Left lung (tissue), 10 donors: ENCODE data around the gene SYTL1. TPM values are rescaled to one million over a fixed set of nuclear protein-coding genes. Genes with fewer than 3 reads are reported as not detected.

Source experiments
- ATAC-seq: fragments of 200-7000 bp; cut with Tn5 transposase; one replicate; pipeline ENCODE4 v1.9.1; 2020; ENCODE audit warnings: moderate library complexity
- DNase-seq, 4 donors: peaks; one replicate each; pipeline ENCODE4 v3.0.0-alpha.2; 2013 to 2020
- H3K27ac ChIP-seq, 2 donors: fragments of 200-600 bp; sonication (generic) in 1 of 2; one replicate each; pipeline versions ENCODE4 v1.5.0 to v1.8.0; 2020 to 2021
- H3K27me3 ChIP-seq, 2 donors: fragments of 200-600 bp; sonication (generic) in 1 of 2; one replicate each; pipeline versions ENCODE4 v1.5.0 to v1.8.0; 2020 to 2021
- H3K36me3 ChIP-seq, 2 donors: fragments of 200-600 bp; sonication (generic) in 1 of 2; one replicate each; pipeline versions ENCODE4 v1.5.0 to v1.8.0; 2020 to 2021
- H3K4me1 ChIP-seq, 2 donors: fragments of 200-600 bp; one replicate each; pipeline ENCODE4 v1.8.0; 2021
- H3K4me3 ChIP-seq, 2 donors: fragments of 200-600 bp; sonication (generic) in 1 of 2; one replicate each; pipeline versions ENCODE4 v1.5.0 to v1.8.0; 2020 to 2021; ENCODE audit warnings: mild to moderate bottlenecking in 1 of 2
- H3K9me3 ChIP-seq, 2 donors: fragments of 200-600 bp; sonication (generic) in 1 of 2; one replicate each; pipeline versions ENCODE4 v1.5.0 to v1.8.0; 2020 to 2021
- CTCF ChIP-seq, 2 donors: fragments of 200-600 bp; sonication (generic) in 1 of 2; IDR thresholded peaks; one replicate each; pipeline versions ENCODE4 v1.5.0 to v1.8.0; 2021; ENCODE audit warnings: antibody characterized with exemption in 2 of 2
- intact Hi-C, 2 donors: fragments of 100-400 bp; cut with DNase I; formaldehyde crosslinking; loops; one replicate each; pipeline versions ENCODE4 v1.11.2 to v1.14.2; 2022
- polyA plus RNA-seq, 6 donors: library from polyadenylated mRNA; unstranded; fragments of 120-200 nt; gene quantifications; one replicate each; pipeline ENCODE4 v1.2.1, GENCODE V29; 2013; ENCODE audit not compliant: insufficient read length in 6 of 6
- total RNA-seq, 2 donors: library from RNA; stranded (reverse); fragmentation: NEBNext Ultra II Directional; extraction: Animal tissue kit (Norgen Biotek cat#: 25700); gene quantifications; one replicate each; pipeline ENCODE4 v1.2.1, GENCODE V29; 2021
- donor health status: DM: no; HTN: yes; CAD: no.
- donor health status: DM: no; HTN: no; CAD: no.

SYTL1 gene
- total and polyA plus RNA-seq, 8 donors = 4.7 to 44.1 (median 9.2) TPM

DNA sequence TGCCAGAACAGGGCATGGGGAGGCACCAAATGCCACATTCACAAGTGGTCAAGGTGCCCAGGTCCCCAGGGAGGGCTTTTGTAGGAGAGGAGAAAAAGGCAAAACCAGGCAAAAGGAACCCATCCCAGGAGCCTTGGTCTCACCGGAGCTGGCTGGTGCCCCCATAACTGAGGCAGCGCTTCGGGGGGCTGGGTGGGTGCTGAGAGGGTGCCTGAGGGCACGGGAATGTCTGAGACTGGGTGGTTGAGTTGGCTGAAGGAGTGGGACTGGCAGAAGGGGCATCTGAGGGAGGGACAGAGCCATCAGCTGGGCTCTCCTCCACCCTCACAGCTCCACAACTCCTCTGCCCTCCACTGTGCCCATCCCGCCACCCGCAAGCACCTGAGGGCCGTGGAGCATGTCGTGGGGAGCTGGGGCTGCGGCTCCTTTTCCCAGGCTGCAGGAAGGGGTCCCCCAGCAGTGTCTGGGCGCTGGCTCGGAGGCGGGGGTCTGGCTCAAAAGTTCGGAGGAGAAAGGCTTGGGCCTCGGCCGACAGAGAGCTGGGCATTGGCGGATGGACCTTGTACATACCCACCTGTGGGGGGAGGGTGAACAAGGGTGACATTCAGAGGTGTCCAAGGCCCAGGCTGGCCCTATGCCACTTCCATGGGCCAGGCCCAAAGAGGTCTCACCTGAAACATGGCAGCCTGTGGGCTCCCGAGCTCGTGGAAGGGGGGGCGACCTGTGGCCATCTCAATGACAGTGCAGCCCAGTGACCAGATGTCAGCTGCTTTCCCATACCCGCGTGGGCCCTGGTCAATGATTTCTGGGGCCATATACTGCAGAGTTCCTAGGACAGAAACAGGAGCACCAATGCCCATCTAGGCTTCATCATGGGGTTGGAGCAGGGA, 16.5 kb downstream of the SYTL1 start:
- Histone ChIP-seq H3K27me3 (no peaks in the 10 kb centered on the region), H3K36me3 (peaks cover 0 to 100% of the 10 kb centered on the region in 2 donors), H3K9me3 (no peaks in the 10 kb centered on the region), H3K27ac (no peak overlapping the region), H3K4me1 (peaks cover 0 to 31% of the 10 kb centered on the region in 2 donors), H3K4me3 (no peak overlapping the region)
- DNase-seq (no peak), ATAC-seq (no peak)
- TF ChIP-seq CTCF (IDR thresholded peaks at IDR 0.05) = no peak
- intact Hi-C loops = loop anchor here in 1 of 2 donors (5.0 kb wide), 1 partner anchor 34 kb away; the partner anchor contains the start of gene GPR3

DNA sequence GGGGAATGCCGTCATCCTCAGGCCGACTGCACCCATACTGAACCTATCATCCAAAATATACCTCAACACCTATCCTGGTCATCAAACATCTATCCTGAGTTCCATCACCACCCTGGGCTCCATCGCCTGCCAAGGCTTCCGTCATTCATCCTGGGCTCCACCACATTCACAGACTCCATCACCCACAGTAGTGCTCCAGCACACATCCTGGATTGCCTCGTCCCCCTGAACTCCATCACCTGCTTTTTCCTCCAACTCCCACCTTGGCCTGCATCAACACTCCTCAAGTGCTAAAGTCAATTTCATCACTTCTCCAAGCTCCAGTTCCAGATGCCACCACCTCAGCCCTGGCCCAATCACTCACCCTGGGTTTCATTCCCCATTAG, 17.1 kb downstream of the SYTL1 start:
- no peak for TF ChIP-seq CTCF (IDR thresholded peaks at IDR 0.05)
- no peak overlapping the region for H3K4me3 ChIP-seq
- H3K27me3 ChIP-seq = no peaks in the 10 kb centered on the region
- intact Hi-C loops = loop anchor here in 1 of 2 donors (5.0 kb wide), 1 partner anchor 33 kb away; the partner anchor contains the start of gene GPR3
- peaks cover 0 to 33% of the 10 kb centered on the region in 2 donors for H3K4me1 ChIP-seq
- peaks cover 0 to 100% of the 10 kb centered on the region in 2 donors for H3K36me3 ChIP-seq
- no peaks in the 10 kb centered on the region for H3K9me3 ChIP-seq
- no peak overlapping the region for H3K27ac ChIP-seq
- no peak for ATAC-seq
- DNase-seq = no peak

- intact Hi-C loops = loop anchor here in 1 of 2 donors (5.0 kb wide), 1 partner anchor 33 kb away; the partner anchor contains the start of gene GPR3
- Histone ChIP-seq H3K4me3 (no peak overlapping the region), H3K27ac (no peak overlapping the region), H3K27me3 (no peaks in the 10 kb centered on the region), H3K4me1 (peaks cover 5 to 42% of the 10 kb centered on the region in 2 donors), H3K9me3 (no peaks in the 10 kb centered on the region), H3K36me3 (peaks cover 0 to 100% of the 10 kb centered on the region in 2 donors)
- TF ChIP-seq CTCF (IDR thresholded peaks at IDR 0.05) = no peak
- DNase-seq (no peak), ATAC-seq (no peak)
Measured at GRCh38 chr1:27359822-27360158, 18.0 kb downstream of the SYTL1 start.

DNA sequence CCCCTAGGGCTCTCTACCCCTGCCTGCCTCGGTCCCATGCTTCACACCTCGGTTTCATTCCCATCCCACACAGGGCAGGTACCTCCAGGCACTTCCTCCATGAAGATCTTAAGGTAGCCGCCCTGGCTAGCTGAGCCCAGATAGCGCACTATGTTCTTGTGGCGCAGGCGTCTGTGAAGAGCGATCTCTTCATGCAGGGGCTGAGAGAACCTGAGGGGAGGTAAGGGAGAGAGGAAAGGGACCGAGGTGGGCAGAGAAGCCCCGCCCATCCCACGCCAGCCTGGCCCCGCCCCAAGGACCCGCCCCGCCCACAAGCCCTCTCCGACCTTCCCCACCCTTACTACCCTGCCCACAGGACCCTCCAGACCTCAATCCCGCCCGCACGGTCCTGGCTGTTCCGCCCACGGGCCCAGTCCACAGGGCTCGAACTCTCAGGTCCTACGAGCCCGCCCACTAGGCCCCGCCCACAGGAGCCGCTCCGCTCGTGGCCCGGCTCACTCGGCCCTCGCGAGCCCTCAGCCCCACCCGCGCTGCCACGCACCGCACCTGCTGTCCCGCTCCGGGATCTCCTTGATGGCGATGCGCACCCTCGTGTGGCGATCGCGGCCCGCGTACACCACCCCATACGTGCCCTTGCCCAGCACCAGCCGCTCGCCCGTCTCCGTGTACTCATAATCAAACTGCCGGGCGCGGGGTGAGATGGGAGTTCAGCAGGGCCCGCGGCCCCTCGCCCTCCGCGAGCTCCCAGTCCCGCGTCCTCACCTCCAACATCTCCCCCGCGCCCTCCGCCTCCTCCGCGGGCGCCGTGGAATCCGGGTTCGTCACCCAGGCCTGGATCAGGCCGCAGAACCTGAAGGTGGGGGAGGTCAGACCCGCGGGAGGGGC, 18.6 kb downstream of the SYTL1 start:
- DNase-seq (peak in 1 of 4 donors; percentile 92), ATAC-seq (no peak)
- H3K27ac ChIP-seq = no peak overlapping the region
- H3K9me3 ChIP-seq = no peaks in the 10 kb centered on the region
- intact Hi-C loops = no loop called here
- H3K36me3 ChIP-seq = peaks cover 0 to 96% of the 10 kb centered on the region in 2 donors
- H3K27me3 ChIP-seq = no peaks in the 10 kb centered on the region
- H3K4me1 ChIP-seq = peaks cover 10 to 47% of the 10 kb centered on the region in 2 donors
- no peak for TF ChIP-seq CTCF (IDR thresholded peaks at IDR 0.05)
- H3K4me3 ChIP-seq = peak overlapping the region in 1 of 2 donors; percentile 44

GRCh38 chr1:27361044-27361402, 19.2 kb downstream of the SYTL1 start:
- Histone ChIP-seq H3K36me3 (peaks cover 0 to 90% of the 10 kb centered on the region in 2 donors), H3K4me3 (peak overlapping the region in 1 of 2 donors; percentile 44), H3K27ac (no peak overlapping the region), H3K27me3 (no peaks in the 10 kb centered on the region), H3K4me1 (peaks cover 10 to 47% of the 10 kb centered on the region in 2 donors), H3K9me3 (no peaks in the 10 kb centered on the region)
- intact Hi-C loops = no loop called here
- no peak for TF ChIP-seq CTCF (IDR thresholded peaks at IDR 0.05)
- ATAC-seq (no peak), DNase-seq (no peak)
